ENCODE results near the gene RAET1E. TPM values are rescaled to one million over a fixed set of nuclear protein-coding genes. Genes with fewer than 3 reads are reported as not detected.
A peak's percentile ranks its signal among the peaks of the same experiment; 100 is the strongest.
"Not testable (repeated sequence)": the region's sequence is repeated elsewhere in the genome, so short reads cannot be mapped to it uniquely, and the experiment has no call there.

Gene RAET1E
- total RNA-seq, 1 donor = under 0.01 TPM

DNA sequence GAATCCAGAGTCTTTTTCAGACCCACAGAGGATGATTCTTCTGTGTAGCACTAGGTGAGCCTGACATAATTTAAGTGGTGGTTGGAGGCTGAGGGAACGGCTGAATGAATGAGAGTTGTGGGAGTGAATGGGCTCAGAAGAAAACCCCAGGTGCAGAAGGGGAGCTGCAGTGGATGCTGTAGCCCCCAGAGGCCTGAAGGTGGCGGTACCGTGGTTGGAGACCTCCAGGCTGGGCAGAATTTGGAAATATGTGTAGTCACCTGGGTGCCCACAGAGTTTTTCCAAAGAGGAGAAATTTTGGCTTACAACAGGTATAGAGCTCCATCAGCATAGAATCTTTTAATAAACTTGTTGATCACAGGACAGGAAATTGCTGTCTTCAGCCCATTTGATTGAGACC is 31.5 kb upstream of the RAET1E start:
- peak in 1 of 3 donors; percentile 42 for DNase-seq (ENCODE audit: low read depth in 2 of 3, low spot score in 2 of 3)

GRCh38 chr6:149927025-149927424 is 29.1 kb upstream of the RAET1E start:
- DNase-seq (ENCODE audit: low read depth in 2 of 3, low spot score in 2 of 3) = not testable (repeated sequence)

GRCh38 chr6:149925974-149926777 is 28.3 kb upstream of the RAET1E start:
- DNase-seq (ENCODE audit: low read depth in 2 of 3, low spot score in 2 of 3) = peak in 2 of 3 donors; percentile 71 to 83

DNA sequence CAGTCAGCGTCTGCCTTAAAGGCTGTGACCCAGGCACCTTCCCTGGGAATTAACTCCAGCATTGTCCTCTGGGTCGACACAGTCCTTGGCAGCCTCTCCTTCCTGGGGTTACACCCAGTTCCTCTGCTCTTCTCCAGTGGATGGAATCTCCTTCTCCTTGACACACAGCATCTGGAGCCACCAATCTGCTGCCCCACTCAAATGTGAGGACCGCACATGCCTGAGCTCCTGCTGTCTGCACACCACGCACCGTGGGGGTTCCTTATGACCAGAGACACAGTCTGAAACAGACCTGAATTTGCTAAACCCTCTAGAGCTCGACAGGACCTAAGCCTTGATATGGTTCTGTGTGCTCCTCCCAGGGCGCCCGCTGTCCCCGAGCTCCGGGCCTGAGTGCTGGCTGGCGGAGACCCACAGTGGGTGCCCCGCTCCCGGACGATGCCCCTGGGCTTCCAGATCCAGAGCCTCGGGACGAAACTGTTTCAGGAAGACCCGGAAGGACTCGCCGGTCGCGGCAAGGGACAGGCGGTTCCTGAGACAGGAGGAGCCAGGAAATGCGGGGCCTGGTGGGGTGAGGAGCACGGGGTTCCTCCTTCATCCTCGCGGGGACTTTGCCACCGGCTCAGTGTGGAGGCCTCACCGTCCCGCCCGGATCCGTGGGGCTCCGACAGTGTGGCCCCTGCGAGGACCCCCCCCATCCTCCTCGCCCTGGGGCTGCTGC is 27.5 kb upstream of the RAET1E start:
- DNase-seq (ENCODE audit: low read depth in 2 of 3, low spot score in 2 of 3) = no peak

DNA sequence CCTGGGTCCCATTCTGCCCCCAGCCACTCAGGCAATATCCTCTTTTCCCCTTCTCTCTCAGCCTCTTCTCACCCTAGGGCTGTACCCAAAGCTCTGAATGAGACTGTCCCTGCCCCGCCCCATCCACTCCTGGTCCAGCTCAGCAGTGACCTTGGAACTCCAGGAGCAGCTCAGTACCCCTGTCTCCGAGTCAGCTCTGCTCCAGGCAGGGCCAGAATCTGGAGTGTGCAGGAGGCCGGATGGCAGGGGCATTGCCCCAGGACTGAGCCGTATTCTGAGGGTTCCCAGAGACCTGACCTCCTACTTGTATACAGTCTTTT is 27.0 kb upstream of the RAET1E start:
- DNase-seq (ENCODE audit: low read depth in 2 of 3, low spot score in 2 of 3) = no peak

GRCh38 chr6:149924206-149924932 is 26.5 kb upstream of the RAET1E start:
- DNase-seq (ENCODE audit: low read depth in 2 of 3, low spot score in 2 of 3) = no peak

- no peak for DNase-seq (ENCODE audit: low read depth in 2 of 3, low spot score in 2 of 3)
Observed at GRCh38 chr6:149923327-149923986, 25.5 kb upstream of the RAET1E start.

DNA sequence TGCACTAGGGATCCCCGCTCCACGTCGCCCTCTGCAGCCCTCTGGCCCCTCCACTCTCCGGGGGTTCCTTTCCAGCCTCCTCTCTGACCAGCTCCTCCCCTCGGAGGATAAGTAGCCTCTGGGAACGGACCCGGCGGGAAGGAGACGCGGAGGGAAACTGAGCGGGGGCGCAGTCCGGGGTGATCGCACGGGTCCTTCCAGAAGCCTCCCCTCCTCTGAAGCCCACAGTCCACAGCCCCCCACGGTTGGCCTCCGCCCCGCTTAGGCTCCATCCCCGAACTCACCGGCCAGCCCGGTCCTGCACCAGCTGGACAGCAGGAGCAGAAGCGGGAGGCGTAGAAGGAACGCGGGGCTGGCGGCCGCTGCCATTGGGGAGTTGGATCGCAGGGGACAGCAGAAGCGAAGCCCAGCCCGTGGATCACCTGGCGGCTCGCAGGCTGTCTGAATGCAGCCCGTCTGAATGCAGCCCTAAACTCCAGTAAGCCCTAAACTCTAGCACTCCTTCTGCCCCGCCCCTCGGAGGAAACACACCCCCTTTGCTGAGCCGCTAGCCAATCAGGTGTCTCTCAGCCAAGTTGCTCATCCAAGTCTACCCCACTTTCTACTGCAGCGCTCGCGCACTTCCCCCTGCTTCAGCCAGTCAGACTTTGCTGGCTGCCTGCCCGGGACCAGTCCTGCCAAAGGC is 24.9 kb upstream of the RAET1E start, which contains the start of gene RAET1G:
Gene RAET1G (minus strand): TSS at position 480 of the 685 bp plus-strand sequence. CDS start 111 bp downstream, at position 369.
- DNase-seq (ENCODE audit: low read depth in 2 of 3, low spot score in 2 of 3) = peak in 2 of 3 donors; percentile 91 to 96

- not testable (repeated sequence) for DNase-seq (ENCODE audit: low read depth in 2 of 3, low spot score in 2 of 3)
Observed at GRCh38 chr6:149922091-149922490, 24.2 kb upstream of the RAET1E start.

DNA sequence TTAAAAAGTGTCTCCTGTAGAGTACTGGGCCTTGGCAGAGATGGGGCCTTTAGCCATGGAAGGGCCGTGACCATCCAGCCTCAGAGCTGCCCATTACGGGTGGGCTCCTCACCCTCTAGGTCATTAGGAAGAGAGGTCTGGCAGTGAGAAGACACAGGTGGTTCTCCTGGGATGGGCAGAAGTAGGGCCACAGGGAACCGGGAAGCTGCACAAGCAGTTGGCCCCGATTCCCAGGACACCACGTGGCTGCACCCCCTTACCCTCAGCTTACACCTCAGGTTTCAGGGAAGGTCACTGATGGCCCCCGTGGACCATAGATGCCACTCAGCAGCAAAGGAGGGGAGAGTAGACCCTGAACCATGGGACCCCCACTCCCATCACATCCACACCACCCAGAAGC is 23.4 kb upstream of the RAET1E start:
- no peak for DNase-seq (ENCODE audit: low read depth in 2 of 3, low spot score in 2 of 3)

- DNase-seq (ENCODE audit: low read depth in 2 of 3, low spot score in 2 of 3) = no peak
Observed at GRCh38 chr6:149919834-149920225, 21.9 kb upstream of the RAET1E start.

GRCh38 chr6:149919126-149919833 is 21.4 kb upstream of the RAET1E start:
- not testable (repeated sequence) for DNase-seq (ENCODE audit: low read depth in 2 of 3, low spot score in 2 of 3)

- no peak for DNase-seq (ENCODE audit: low read depth in 2 of 3, low spot score in 2 of 3)
Observed at GRCh38 chr6:149918151-149918905, 20.4 kb upstream of the RAET1E start.

- no peak for DNase-seq (ENCODE audit: low read depth in 2 of 3, low spot score in 2 of 3)
Observed at GRCh38 chr6:149917679-149918078, 19.8 kb upstream of the RAET1E start.

DNA sequence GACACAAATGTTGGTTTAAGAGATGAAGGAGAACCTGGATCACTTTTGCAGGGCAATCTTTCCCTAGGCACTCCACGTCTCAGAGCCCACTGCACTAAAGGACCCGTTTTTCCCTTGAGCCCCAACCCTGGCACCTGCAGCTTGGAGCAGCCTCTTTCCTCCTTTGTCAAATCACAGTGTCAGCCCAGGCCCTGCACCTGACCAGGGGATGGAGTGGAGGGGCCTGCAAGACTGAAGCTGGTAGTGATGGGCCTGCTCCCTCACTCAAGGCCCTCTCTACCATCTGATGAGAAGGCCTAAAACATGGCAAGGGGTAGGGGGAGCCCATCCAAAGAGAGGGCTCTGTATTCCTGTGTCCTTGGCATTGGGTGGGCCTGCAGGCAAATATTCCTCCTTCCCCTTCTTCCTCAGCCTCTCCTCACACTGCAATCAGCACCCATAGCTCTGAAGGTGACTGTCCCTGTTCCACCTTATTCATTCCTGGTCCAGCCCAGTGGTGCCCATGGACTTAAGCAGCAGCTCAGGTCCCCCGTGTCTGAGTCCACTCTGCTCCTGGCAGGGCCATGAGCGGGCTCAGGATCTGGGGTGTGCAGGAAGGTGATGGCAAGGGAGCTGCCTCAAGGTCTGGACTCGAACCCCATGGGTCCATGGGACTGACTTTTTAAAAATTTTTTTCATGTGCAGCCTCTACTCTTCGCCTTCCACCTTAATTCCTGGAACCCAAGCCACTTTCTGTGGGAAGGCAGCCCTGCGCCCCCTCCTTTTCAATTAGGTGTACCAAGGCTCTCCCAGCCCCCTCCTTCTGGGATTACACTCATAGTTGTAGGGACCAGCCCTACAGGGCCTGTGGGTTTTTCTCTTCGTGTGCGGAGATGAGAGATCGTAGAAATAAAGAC is 18.3 kb upstream of the RAET1E start:
- no peak for DNase-seq (ENCODE audit: low read depth in 2 of 3, low spot score in 2 of 3)

DNA sequence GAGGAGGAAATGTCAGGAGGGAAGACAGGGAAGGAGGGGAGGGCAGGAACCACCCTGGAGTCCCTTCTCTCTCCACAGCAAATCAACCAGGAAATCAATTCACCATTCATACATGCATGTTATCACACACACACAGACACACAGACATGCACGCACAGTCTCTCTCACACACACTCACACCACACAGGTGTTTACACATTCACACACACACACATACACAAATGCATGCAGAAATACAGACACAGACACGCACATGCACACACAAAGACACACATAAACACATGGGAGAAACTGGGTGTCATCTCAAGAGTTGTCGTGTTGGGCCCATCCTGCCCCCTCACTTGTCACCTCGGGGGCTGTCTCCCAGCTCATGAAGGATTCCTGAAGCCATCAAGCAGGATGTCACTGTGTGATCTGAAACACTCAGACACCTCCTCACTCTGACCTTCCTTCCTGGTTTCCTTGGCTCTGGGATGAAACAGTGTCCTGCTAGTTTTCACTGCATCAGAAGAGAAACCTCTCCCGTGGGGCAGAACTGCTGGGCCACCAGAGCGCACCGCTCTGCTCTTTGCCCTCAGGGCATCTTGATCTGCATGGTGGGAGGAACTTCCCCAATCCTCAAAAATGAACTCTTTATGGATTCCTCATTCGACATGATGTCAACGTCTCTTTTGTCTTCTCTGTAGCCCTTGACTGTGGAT is 15.8 kb upstream of the RAET1E start:
- no peak for DNase-seq (ENCODE audit: low read depth in 2 of 3, low spot score in 2 of 3)

- no peak for DNase-seq (ENCODE audit: low read depth in 2 of 3, low spot score in 2 of 3)
Observed at GRCh38 chr6:149913085-149913484, 15.2 kb upstream of the RAET1E start.
